NCI-H128 (cell line): ENCODE data around the gene HSBP1L1.
"Not testable (repeated sequence)": the region's sequence is repeated elsewhere in the genome, so short reads cannot be mapped to it uniquely, and the experiment has no call there.

ENCODE experiments used
- DNase-seq: peaks from one replicate; lab custom pipeline; 2025; ENCODE audit not compliant: unreplicated experiment; lab: John Stamatoyannopoulos, UW

The HSBP1L1 gene

DNA sequence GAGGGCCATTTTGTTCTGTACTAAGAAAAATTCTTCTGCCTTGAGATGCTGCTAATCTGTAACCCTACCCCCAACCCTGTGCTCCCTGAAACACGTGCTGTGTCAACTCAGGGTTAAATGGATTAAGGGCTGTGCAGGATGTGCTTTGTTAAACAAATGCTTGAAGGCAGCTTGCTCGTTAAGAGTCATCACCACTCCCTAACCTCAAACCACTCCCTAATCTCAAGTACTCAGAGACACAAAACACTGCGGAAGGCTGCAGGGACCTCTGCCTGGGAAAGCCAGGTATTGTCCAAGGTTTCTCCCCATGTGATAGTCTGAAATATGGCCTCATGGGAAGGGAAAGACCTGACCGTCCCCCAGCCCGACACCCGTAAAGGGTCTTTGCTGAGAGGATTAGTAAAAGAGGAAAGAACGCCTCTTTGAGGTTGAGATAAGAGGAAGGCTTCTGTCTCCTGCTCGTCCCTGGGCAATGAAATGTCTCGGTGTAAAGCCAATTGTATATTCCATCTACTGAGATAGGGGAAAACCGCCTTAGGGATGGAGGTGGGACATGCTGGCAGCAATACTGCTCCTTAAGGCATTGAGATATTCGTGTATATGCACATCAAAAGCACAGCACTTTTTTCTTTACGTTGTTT lies 4.2 kb upstream of the HSBP1L1 start:
- not testable (repeated sequence) for DNase-seq

- DNase-seq: no peak
Measured at GRCh38 chr18:79960921-79961526, 3.4 kb upstream of the HSBP1L1 start.

GRCh38 chr18:79961527-79962291 lies 2.7 kb upstream of the HSBP1L1 start:
- no peak for DNase-seq

DNA sequence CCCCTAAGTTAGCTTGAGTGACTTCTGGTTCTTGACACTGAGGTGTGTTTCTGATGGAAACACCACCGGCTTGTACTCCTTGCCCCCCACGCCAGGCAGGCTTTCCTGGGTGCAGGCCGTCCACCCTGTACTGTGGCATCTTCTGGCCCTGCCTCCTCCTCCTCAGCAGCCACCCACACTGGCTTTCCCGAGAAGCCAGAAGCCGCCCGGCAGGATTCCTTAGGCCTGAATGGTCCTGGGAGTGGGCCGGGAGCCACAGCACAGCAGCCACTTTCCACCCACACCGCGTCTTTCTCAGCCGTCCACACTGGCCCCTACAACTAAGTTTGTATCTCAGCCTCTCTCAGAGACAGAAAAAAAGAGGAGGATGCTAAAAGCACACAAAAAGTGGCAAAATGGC lies 2.1 kb upstream of the HSBP1L1 start:
- no peak for DNase-seq

- no peak for DNase-seq
Measured at GRCh38 chr18:79962835-79963657, 1.4 kb upstream of the HSBP1L1 start.

DNA sequence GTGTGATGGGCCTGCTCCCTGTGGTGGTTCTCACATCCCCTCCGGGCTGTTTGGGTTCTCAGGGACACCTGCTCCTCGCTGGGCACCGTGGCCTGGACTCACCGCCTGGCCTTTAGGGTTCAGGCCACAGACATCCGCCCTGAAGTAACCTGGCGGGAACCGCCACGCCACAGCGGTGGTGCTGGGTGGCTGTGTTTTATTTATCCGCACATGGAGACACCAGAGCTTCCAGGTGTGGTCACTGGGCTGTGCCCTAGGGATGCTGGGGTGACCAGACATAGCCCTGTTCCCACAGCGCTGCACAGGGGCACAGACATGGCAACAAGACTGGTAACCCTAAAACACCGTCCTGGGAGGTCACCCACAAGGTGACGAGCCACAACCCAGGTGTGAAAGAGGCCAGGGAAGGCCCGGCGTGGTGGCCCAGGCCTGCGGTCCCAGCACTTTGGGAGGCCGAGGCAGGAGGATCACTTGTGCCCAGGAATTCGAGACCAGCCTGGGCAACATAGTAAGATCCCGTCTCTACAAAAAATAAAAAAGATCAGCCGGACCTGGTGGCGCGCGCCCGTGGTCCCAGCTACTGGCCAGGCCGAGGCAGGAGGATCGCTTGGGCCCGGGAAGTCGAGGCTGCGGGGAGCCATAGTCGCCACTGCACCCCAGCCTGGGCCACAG lies 649 bp upstream of the HSBP1L1 start:
- DNase-seq: no peak

- no peak for DNase-seq
Measured at GRCh38 chr18:79965119-79965902, 868 bp downstream of the HSBP1L1 start.

GRCh38 chr18:79970419-79971133 lies 6.1 kb downstream of the HSBP1L1 start:
- DNase-seq: no peak

- no peak for DNase-seq
Measured at GRCh38 chr18:79971211-79971952, 6.9 kb downstream of the HSBP1L1 start.

DNA sequence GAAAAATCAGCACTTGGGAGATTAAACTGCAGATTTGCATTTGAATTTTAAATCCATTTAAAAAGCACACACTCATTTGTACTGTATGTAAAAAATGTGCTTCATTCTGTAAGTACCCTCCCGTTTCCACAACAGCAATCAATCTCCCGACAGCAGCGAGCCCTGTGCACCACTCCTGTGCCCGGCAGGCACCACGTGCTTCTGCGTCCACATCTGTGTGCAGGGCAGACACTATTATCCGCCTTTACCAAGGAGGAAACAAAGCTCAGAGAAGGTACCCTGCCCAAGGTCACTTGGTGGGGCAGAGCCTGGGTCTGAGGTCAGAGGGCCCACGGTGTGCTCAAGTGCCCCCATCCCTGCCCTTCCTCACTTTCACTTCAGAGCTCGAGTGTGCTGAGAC lies 7.5 kb downstream of the HSBP1L1 start:
- DNase-seq: no peak

GRCh38 chr18:79972720-79973119 lies 8.3 kb downstream of the HSBP1L1 start:
- no peak for DNase-seq

GRCh38 chr18:79973517-79973916 lies 9.1 kb downstream of the HSBP1L1 start:
- no peak for DNase-seq

DNA sequence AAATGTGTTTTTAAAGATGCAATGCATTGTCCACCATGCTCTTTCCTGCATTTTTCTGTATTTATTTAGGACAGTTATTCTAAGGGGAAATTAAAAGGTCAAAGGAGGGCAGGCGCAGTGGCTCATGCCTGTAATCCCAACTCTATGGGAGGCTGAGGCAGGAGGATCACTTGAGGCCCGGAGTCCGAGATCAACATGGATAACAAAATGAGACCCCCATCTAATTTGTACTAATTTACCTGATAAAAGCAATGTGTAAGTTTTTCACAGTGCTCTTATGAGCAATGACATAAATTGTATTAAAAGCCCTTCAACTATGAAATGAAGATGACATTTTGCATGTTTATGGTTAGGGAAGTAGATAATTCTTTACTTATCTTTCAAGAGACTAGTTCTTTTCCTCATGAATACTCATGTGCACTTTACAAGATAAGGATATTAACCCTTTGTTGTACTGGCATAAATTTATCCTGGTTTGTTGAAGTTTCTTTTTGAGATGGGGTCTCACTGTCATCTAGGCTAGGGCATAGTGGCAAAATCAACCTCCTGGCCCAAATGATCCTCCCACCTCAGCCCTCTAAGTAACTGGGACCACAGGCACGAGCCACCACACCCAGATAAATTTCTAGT lies 9.7 kb downstream of the HSBP1L1 start:
- no peak for DNase-seq

GRCh38 chr18:79975043-79975442 lies 10.6 kb downstream of the HSBP1L1 start:
- DNase-seq: no peak

- DNase-seq: no peak
Measured at GRCh38 chr18:79975985-79976680, 11.7 kb downstream of the HSBP1L1 start.

DNA sequence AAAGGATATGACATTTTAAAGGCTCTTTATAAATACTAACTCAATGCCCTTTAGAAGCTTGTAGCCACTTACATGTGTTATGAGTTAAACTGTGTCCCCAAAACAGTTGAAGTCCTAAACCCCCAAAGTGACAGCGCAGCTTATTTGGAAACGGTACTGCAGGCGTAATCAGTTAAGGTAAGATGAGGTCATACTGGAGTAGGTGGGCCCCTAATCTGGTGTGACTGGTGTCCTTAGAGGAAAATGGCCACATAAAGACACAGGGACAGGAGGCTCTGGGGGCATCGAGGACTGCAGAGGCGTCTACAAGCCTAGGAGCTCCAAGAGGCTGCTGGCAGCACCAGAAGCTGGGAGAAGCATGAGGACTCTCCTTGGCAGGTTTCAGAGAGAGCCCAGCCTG lies 15.4 kb downstream of the HSBP1L1 start:
- DNase-seq: no peak

- DNase-seq: no peak
Measured at GRCh38 chr18:79980585-79980984, 16.1 kb downstream of the HSBP1L1 start.

GRCh38 chr18:79982736-79983135 lies 18.3 kb downstream of the HSBP1L1 start:
- no peak for DNase-seq
